GM12892 (cell line): ENCODE results near the gene MYLK2.

Experiments used
- POLR2A ChIP-seq: IDR thresholded peaks from 2 replicates; pipeline ENCODE4 v1.6.1; 2011; ENCODE audit warnings: low read depth, low read length, control low read depth
- TAF1 ChIP-seq: IDR thresholded peaks from 2 replicates; pipeline ENCODE4 v1.6.1; 2011; ENCODE audit warnings: low read depth, mild to moderate bottlenecking, control low read depth, low read length, borderline replicate concordance

GRCh38 chr20:31824554-31825313 is 5.6 kb downstream of the MYLK2 start:
- TF ChIP-seq TAF1, result no peak
- TF ChIP-seq POLR2A, result no peak
